GM23248 (cell line): ENCODE measurements around the gene CDCA3. TPM values are rescaled to one million over a fixed set of nuclear protein-coding genes. Genes with fewer than 3 reads are reported as not detected.

Source experiments
- DNase-seq: peaks from one replicate; pipeline ENCODE4 v3.0.0-alpha.2; 2015
- H2AFZ ChIP-seq: fragments of 200-600 bp; sonication (generic); 2 replicates; pipeline ENCODE4 v1.6.1; 2016; ENCODE audit warnings: antibody characterized with exemption
- H3F3A ChIP-seq: fragments of 200-600 bp; sonication (generic); 2 replicates; pipeline ENCODE4 v1.6.1; 2016; ENCODE audit warnings: mild to moderate bottlenecking, antibody characterized with exemption, mixed run types; ENCODE audit not compliant: insufficient read depth
- H3K27ac ChIP-seq: fragments of 200-600 bp; sonication (generic); 2 replicates; pipeline ENCODE4 v1.5.1; 2016; ENCODE audit warnings: mild to moderate bottlenecking
- H3K27me3 ChIP-seq: fragments of 200-600 bp; sonication (generic); replicated peaks from 2 replicates; pipeline ENCODE4 v1.6.1; 2016; ENCODE audit warnings: mild to moderate bottlenecking; ENCODE audit not compliant: insufficient read depth
- H3K36me3 ChIP-seq: fragments of 200-600 bp; sonication (generic); 2 replicates; pipeline ENCODE4 v1.6.1; 2016; ENCODE audit warnings: low read depth, mild to moderate bottlenecking
- H3K4me1 ChIP-seq: fragments of 200-600 bp; sonication (generic); 2 replicates; pipeline ENCODE4 v1.6.1; 2016; ENCODE audit warnings: mild to moderate bottlenecking; ENCODE audit not compliant: insufficient read depth
- H3K4me2 ChIP-seq: fragments of 200-600 bp; sonication (generic); one replicate; pipeline ENCODE4 v1.6.1; 2016; ENCODE audit warnings: mild to moderate bottlenecking; ENCODE audit not compliant: unreplicated experiment
- H3K4me3 ChIP-seq: fragments of 200-600 bp; sonication (generic); 2 replicates; pipeline ENCODE4 v1.5.1; 2016; ENCODE audit warnings: mild to moderate bottlenecking
- H3K79me2 ChIP-seq: fragments of 200-600 bp; sonication (generic); 2 replicates; pipeline ENCODE4 v1.6.1; 2016; ENCODE audit warnings: mild to moderate bottlenecking; ENCODE audit not compliant: insufficient read depth
- H3K9ac ChIP-seq: fragments of 200-600 bp; sonication (generic); 2 replicates; pipeline ENCODE4 v1.6.1; 2016; ENCODE audit warnings: mild to moderate bottlenecking
- H3K9me2 ChIP-seq: fragments of 200-600 bp; sonication (generic); 2 replicates; pipeline ENCODE4 v1.6.1; 2016; ENCODE audit warnings: mixed run types, mild to moderate bottlenecking, moderate library complexity; ENCODE audit not compliant: insufficient read depth
- H3K9me3 ChIP-seq: fragments of 200-600 bp; sonication (generic); one replicate; pipeline ENCODE4 v1.6.1; 2017; ENCODE audit warnings: low read depth
- H4K20me1 ChIP-seq: fragments of 200-600 bp; sonication (generic); 2 replicates; pipeline ENCODE4 v1.6.0; 2016; ENCODE audit not compliant: insufficient read depth
- EZH2 ChIP-seq: fragments of 200-600 bp; sonication (generic); IDR thresholded peaks from 2 replicates; pipeline ENCODE4 v1.6.1; 2018; ENCODE audit warnings: antibody characterized with exemption, mild to moderate bottlenecking; ENCODE audit not compliant: insufficient read depth, poor library complexity, severe bottlenecking
- EZH2phosphoT487 ChIP-seq: fragments of 200-600 bp; sonication (generic); IDR thresholded peaks from 2 replicates; pipeline ENCODE4 v1.6.1; 2018; ENCODE audit warnings: antibody characterized with exemption, moderate library complexity, mild to moderate bottlenecking, low read depth; ENCODE audit not compliant: insufficient read depth
- whole genome bisulfite sequencing, 2 experiments: methylation state at CpG; one replicate each; pipeline ENCODE4 v1.1.6; 2015 to 2017; ENCODE audit warnings: low lambda C conversion rate in 2 of 2, low coverage in 1 of 2; ENCODE audit errors: missing lambda C conversion rate in 2 of 2; 5-methylcytosine and 5-hydroxymethylcytosine counted together
- in situ Hi-C: fragments of 300-500 bp; cut with MboI; formaldehyde crosslinking; loops from 2 replicates; pipeline ENCODE4 v1.15.0; 2020
- polyA plus RNA-seq: library from polyadenylated mRNA; unstranded; fragments of >200 nt; fragmentation: Nextera tagmentation; extraction: Ambion mirVana; gene quantifications from 2 replicates; pipeline ENCODE4 v1.2.1, GENCODE V29; 2016
- total RNA-seq: library from RNA; depleted of rRNA; stranded (reverse); fragments of >200 nt; shearing (Covaris generic); gene quantifications from 2 replicates; pipeline ENCODE4 v1.2.3, GENCODE V29; 2014

Gene CDCA3
- total and polyA plus RNA-seq, 2 experiments from 2014 or later, result 23.9 to 30.2 TPM

GRCh38 chr12:6819106-6820030 is 31.7 kb downstream of the CDCA3 start:
- Histone ChIP-seq H3F3A (no peaks in the 10 kb centered on the region), H4K20me1 (no peaks in the 10 kb centered on the region), H3K9me2 (no peaks in the 10 kb centered on the region), H3K27me3 (peaks cover 13% of the 10 kb centered on the region), H3K27ac (no peak overlapping the region), H3K4me1 (no peaks in the 10 kb centered on the region; the same call in 1 of the 2 replicates), H3K36me3 (no peaks in the 10 kb centered on the region), H3K4me2 (no peak overlapping the region), H3K79me2 (no peaks in the 10 kb centered on the region), H3K9ac (no peak overlapping the region), H3K4me3 (no peak overlapping the region), H3K9me3 (no peaks in the 10 kb centered on the region), H2AFZ (no peak overlapping the region)
- no peak for TF ChIP-seq EZH2phosphoT487
- no peak for TF ChIP-seq EZH2
- 69 to 72% methylated on average over 13 of the region's 13 CpGs for WGBS, 2 experiments
- DNase-seq, result no peak
- in situ Hi-C loops, result no loop called here

DNA sequence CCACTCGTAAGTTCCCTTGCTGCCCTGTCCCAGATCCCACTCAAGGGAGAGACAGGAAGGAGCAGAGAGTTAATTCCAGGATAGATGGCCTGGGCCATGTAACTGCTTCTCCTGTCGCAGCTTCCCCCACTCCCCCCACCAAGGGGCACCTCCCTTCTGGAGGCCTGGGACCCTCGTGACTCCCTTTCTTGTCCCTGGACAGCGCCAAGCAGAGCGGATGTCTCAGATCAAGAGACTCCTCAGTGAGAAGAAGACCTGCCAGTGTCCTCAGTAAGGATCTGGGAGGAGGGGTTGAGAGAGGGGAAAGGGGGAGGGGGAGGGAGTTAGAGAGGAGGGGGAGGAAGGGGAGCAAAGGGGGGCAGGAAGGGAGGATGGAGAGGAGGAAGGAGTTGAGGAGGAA is 32.4 kb downstream of the CDCA3 start:
- Histone ChIP-seq H3K4me3 (no peak overlapping the region), H3K9me3 (no peaks in the 10 kb centered on the region), H3K79me2 (no peaks in the 10 kb centered on the region), H3K4me1 (no peaks in the 10 kb centered on the region; the same call in 1 of the 2 replicates), H3K27ac (no peak overlapping the region), H3K27me3 (peaks cover 15% of the 10 kb centered on the region), H2AFZ (no peak overlapping the region), H3K36me3 (no peaks in the 10 kb centered on the region), H3K9ac (no peak overlapping the region), H3K9me2 (no peaks in the 10 kb centered on the region), H3K4me2 (no peak overlapping the region), H4K20me1 (no peaks in the 10 kb centered on the region), H3F3A (no peaks in the 10 kb centered on the region)
- in situ Hi-C loops, result no loop called here
- WGBS, 2 experiments, result 45 to 47% methylated on average over 5 of the region's 5 CpGs
- TF ChIP-seq EZH2phosphoT487 (no peak), EZH2 (no peak)
- DNase-seq, result no peak

GRCh38 chr12:6818222-6818621 is 32.9 kb downstream of the CDCA3 start:
- in situ Hi-C loops, result no loop called here
- Histone ChIP-seq H2AFZ (no peak overlapping the region), H3K9me2 (no peaks in the 10 kb centered on the region), H3K27ac (no peak overlapping the region), H3K27me3 (peaks cover 18% of the 10 kb centered on the region), H4K20me1 (no peaks in the 10 kb centered on the region), H3K4me1 (no peaks in the 10 kb centered on the region; the same call in 1 of the 2 replicates), H3K9ac (no peak overlapping the region), H3K4me2 (no peak overlapping the region), H3K4me3 (no peak overlapping the region), H3K79me2 (no peaks in the 10 kb centered on the region), H3F3A (no peaks in the 10 kb centered on the region), H3K9me3 (no peaks in the 10 kb centered on the region), H3K36me3 (no peaks in the 10 kb centered on the region)
- DNase-seq, result no peak
- WGBS, 2 experiments, result 43 to 44% methylated on average over 10 of the region's 10 CpGs
- TF ChIP-seq EZH2 (no peak), EZH2phosphoT487 (no peak)

DNA sequence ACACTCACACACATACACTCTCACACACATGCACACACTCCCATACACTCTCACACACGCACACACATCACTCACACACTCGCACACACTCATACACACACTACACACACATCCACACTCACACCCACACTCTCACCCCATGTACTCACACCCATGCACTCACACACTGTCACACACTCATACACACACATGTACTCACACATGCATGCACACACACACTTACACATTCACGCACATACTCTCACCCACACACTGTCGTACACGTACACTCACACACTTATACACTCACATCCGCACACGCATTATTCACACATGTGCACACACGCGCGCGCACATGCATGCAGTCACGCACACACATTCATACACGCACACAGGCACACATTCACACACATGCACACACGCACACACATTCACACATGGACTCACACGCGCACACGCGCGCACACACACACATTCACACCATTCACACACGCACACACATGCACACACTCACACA is 33.4 kb downstream of the CDCA3 start:
- Histone ChIP-seq H3K9me3 (no peaks in the 10 kb centered on the region), H3K79me2 (no peaks in the 10 kb centered on the region), H3K36me3 (no peaks in the 10 kb centered on the region), H3K9me2 (no peaks in the 10 kb centered on the region), H3K4me3 (no peak overlapping the region), H3K4me1 (no peaks in the 10 kb centered on the region; the same call in 1 of the 2 replicates), H3K27ac (no peak overlapping the region), H2AFZ (no peak overlapping the region), H3F3A (no peaks in the 10 kb centered on the region), H3K4me2 (no peak overlapping the region), H3K9ac (no peak overlapping the region), H3K27me3 (peaks cover 15% of the 10 kb centered on the region), H4K20me1 (no peaks in the 10 kb centered on the region)
- in situ Hi-C loops, result no loop called here
- DNase-seq, result no peak
- WGBS, 2 experiments, result 86% methylated on average over 20 of the region's 20 CpGs
- no peak for TF ChIP-seq EZH2
- TF ChIP-seq EZH2phosphoT487, result no peak
